ENCODE results near the gene PAPLN.

- TF ChIP-seq EP300 (IDR thresholded peaks at IDR 0.05) (no peak), CTCF (IDR thresholded peaks at IDR 0.05) (no peak), POLR2A (IDR thresholded peaks at IDR 0.05) (no peak)
Observed at GRCh38 chr14:73264885-73265720, 27.8 kb downstream of the PAPLN start.
